K562 (cell line): ENCODE results near the gene ADGRF5. TPM values are rescaled to one million over a fixed set of nuclear protein-coding genes. Genes with fewer than 3 reads are reported as not detected.

Experiments used
- ADNP ChIP-seq: fragments of 200-800 bp; sonication (Bioruptor generic); IDR thresholded peaks from 2 replicates; pipeline ENCODE4 v1.6.1; 2016; ENCODE audit warnings: missing genetic modification characterization, missing compliant biosample characterization
- CCNT2 ChIP-seq: IDR thresholded peaks from 2 replicates; pipeline ENCODE4 v1.6.1; 2011; ENCODE audit warnings: borderline replicate concordance, low read depth, mild to moderate bottlenecking, moderate library complexity, mixed read lengths, low read length; ENCODE audit not compliant: insufficient read length; ENCODE audit errors: extremely low read depth
- CREBBP ChIP-seq: IDR thresholded peaks from one replicate; pipeline ENCODE4 v1.6.1; 2012; ENCODE audit warnings: low read depth, mild to moderate bottlenecking, control low read depth, inconsistent platforms, low read length
- DACH1 ChIP-seq: fragments of 450-650 bp; IDR thresholded peaks from 2 replicates; pipeline ENCODE4 v1.6.1; 2018; ENCODE audit not compliant: partially characterized antibody
- E2F5 ChIP-seq: sonication (generic); formaldehyde crosslinking; IDR thresholded peaks from 2 replicates; pipeline ENCODE4 v1.8.0; 2022; ENCODE audit warnings: mild to moderate bottlenecking, missing genetic modification reagents
- FOXA1 ChIP-seq: fragments of 450-650 bp; IDR thresholded peaks from 2 replicates; pipeline ENCODE4 v1.6.1; 2016; ENCODE audit warnings: mild to moderate bottlenecking, borderline replicate concordance
- HCFC1 ChIP-seq: IDR thresholded peaks from 2 replicates; pipeline ENCODE4 v1.6.1; 2012; ENCODE audit warnings: low read depth, low read length, improper control_type of control experiment
- LCOR ChIP-seq: sonication (generic); formaldehyde crosslinking; IDR thresholded peaks from 2 replicates; pipeline ENCODE4 v1.8.0; 2022; ENCODE audit warnings: mild to moderate bottlenecking, missing genetic modification reagents
- MAFG ChIP-seq: fragments of 450-650 bp; conservative IDR thresholded peaks from 2 replicates; pipeline ENCODE4 v1.6.1; 2016; ENCODE audit warnings: missing genetic modification characterization, missing compliant biosample characterization
- SMAD4 ChIP-seq: fragments of 250-450 bp; sonication (Bioruptor Pico); conservative IDR thresholded peaks from 2 replicates; pipeline ENCODE4 v1.8.0; 2021; ENCODE audit warnings: inconsistent platforms, mild to moderate bottlenecking, moderate library complexity
- SRSF7 ChIP-seq: fragments of 200-400 bp; formaldehyde crosslinking; optimal IDR thresholded peaks from 2 replicates; pipeline ENCODE3; 2017; ENCODE audit warnings: mild to moderate bottlenecking, low read depth, low read length
- STAT5B ChIP-seq: fragments of 250-450 bp; sonication (Bioruptor Pico); IDR thresholded peaks from 2 replicates; pipeline ENCODE4 v1.8.0; 2021; ENCODE audit warnings: mild to moderate bottlenecking, inconsistent platforms
- STAT6 ChIP-seq: sonication (generic); formaldehyde crosslinking; IDR thresholded peaks from 2 replicates; pipeline ENCODE4 v1.8.1; 2023; ENCODE audit warnings: mild to moderate bottlenecking, missing genetic modification reagents
- TOE1 ChIP-seq, 2 experiments: fragments of 450-650 bp in 1 of 2; sonication (generic) in 1 of 2; formaldehyde crosslinking in 1 of 2; IDR thresholded peaks; 2 replicates each; pipeline versions ENCODE4 v1.7.1 to v1.8.0; 2016 to 2022; ENCODE audit warnings: borderline replicate concordance in 2 of 2, mild to moderate bottlenecking in 2 of 2, antibody characterized with exemption in 1 of 2, inconsistent platforms in 1 of 2, low read depth in 1 of 2, missing genetic modification reagents in 1 of 2, moderate library complexity in 1 of 2
- ZBTB8A ChIP-seq: fragments of 450-650 bp; IDR thresholded peaks from 2 replicates; pipeline ENCODE4 v1.6.1; 2018; ENCODE audit warnings: mild to moderate bottlenecking, moderate library complexity; ENCODE audit not compliant: partially characterized antibody
- ZNF165 ChIP-seq: fragments of 250-450 bp; sonication (Bioruptor Pico); IDR thresholded peaks from 2 replicates; pipeline ENCODE4 v1.4.0; 2020; ENCODE audit warnings: borderline replicate concordance
- ZNF696 ChIP-seq: fragments of 250-450 bp; sonication (Bioruptor Pico); conservative IDR thresholded peaks from 2 replicates; pipeline ENCODE4 v1.4.0; 2020; ENCODE audit warnings: mild to moderate bottlenecking, moderate library complexity
- polyA plus RNA-seq, 8 experiments: library from polyadenylated mRNA; depleted of rRNA in 4 of 8; stranded (reverse) in 5 of 8; unstranded in 3 of 8; fragments of >200 nt; fragmentation: Nextera tagmentation in 2 of 8; fragmentation: Illumina TruSeq in 1 of 8; extraction: Ambion mirVana in 2 of 8; extraction: Trizol in 1 of 8; gene quantifications; 2 replicates each; pipeline versions ENCODE4 v1.2.1 to v1.2.3, GENCODE V29; 2011 to 2014; ENCODE audit warnings: inconsistent platforms in 1 of 8, missing spikeins in 1 of 8
- total RNA-seq, 7 experiments: library from RNA; depleted of rRNA in 6 of 7; stranded (reverse); fragments of >200 nt in 6 of 7; fragmentation: Illumina TruSeq in 2 of 7; extraction: Trizol in 2 of 7; gene quantifications; 2 replicates each; pipeline versions ENCODE4 v1.2.1 to v1.2.3, GENCODE V29; 2011 to 2021; ENCODE audit warnings: low replicate concordance in 1 of 7
- TF ChIP-seq, protein P1 (sequence below): fragments of 150-350 bp; IDR thresholded peaks from 2 replicates; pipeline ENCODE4 v1.6.1; 2014; ENCODE audit warnings: low read depth, mild to moderate bottlenecking, low read length, borderline replicate concordance
- TF ChIP-seq, protein P2 (sequence below): fragments of 450-650 bp; formaldehyde crosslinking; IDR thresholded peaks from 2 replicates; pipeline ENCODE4 v1.4.0; 2020; ENCODE audit warnings: mild to moderate bottlenecking, mixed read lengths

Gene ADGRF5
- total and polyA plus RNA-seq, 9 of the 15 experiments (the other 6 are each of a cell fraction or from before 2014, with no cell fraction given), result 0.07 TPM; not detected in 8

DNA sequence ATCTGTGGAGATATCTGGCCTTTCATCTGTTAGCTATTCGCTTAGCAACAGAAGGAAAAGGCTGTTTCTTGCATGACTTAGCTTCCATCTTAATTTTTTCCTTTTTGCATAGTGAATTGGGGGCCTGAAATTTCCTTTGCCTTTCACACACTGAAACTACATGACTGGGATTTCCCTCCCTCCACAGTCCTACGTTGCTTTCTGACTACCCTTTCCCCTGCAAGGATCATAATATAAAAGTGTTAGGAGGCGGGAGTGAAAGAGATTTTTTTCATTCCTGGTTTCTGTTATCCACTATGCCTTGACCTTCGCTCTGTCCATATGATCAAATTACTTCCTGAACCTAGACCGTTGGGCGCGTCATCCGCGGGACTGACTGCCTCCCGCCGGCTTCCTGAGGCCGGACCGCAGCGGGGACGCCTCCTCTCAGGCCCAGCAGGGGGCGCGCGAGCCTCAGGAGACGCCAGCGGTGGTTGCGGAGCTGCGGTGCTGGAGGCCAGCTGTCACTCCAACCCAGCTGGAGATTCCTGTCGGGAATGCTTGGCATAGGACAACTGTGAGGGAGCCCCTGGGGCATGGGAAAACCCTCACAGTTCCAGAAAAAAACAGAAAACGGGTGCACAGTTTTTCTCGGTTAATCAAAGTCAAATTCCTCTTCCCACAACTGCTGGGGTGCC is 72.9 kb downstream of the ADGRF5 start (continued):
- no peak for TF ChIP-seq SRSF7
- no peak for TF ChIP-seq STAT6 (CRISPR knock-in tag)
- no peak for TF ChIP-seq CCNT2
- TF ChIP-seq FOXA1, result no peak
- no peak for TF ChIP-seq ZBTB8A
- TF ChIP-seq HCFC1, result no peak
- no peak for TF ChIP-seq CREBBP
- peak; percentile 67; the same call in 1 of the 2 replicates for TF ChIP-seq LCOR (CRISPR knock-in tag)
- TF ChIP-seq, protein P1, sequence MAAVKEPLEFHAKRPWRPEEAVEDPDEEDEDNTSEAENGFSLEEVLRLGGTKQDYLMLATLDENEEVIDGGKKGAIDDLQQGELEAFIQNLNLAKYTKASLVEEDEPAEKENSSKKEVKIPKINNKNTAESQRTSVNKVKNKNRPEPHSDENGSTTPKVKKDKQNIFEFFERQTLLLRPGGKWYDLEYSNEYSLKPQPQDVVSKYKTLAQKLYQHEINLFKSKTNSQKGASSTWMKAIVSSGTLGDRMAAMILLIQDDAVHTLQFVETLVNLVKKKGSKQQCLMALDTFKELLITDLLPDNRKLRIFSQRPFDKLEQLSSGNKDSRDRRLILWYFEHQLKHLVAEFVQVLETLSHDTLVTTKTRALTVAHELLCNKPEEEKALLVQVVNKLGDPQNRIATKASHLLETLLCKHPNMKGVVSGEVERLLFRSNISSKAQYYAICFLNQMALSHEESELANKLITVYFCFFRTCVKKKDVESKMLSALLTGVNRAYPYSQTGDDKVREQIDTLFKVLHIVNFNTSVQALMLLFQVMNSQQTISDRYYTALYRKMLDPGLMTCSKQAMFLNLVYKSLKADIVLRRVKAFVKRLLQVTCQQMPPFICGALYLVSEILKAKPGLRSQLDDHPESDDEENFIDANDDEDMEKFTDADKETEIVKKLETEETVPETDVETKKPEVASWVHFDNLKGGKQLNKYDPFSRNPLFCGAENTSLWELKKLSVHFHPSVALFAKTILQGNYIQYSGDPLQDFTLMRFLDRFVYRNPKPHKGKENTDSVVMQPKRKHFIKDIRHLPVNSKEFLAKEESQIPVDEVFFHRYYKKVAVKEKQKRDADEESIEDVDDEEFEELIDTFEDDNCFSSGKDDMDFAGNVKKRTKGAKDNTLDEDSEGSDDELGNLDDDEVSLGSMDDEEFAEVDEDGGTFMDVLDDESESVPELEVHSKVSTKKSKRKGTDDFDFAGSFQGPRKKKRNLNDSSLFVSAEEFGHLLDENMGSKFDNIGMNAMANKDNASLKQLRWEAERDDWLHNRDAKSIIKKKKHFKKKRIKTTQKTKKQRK, result no peak
- peak; percentile 78 for TF ChIP-seq SMAD4
- TF ChIP-seq E2F5 (CRISPR knock-in tag), result no peak
- TF ChIP-seq MAFG (tag), result no peak
- TF ChIP-seq, protein P2, sequence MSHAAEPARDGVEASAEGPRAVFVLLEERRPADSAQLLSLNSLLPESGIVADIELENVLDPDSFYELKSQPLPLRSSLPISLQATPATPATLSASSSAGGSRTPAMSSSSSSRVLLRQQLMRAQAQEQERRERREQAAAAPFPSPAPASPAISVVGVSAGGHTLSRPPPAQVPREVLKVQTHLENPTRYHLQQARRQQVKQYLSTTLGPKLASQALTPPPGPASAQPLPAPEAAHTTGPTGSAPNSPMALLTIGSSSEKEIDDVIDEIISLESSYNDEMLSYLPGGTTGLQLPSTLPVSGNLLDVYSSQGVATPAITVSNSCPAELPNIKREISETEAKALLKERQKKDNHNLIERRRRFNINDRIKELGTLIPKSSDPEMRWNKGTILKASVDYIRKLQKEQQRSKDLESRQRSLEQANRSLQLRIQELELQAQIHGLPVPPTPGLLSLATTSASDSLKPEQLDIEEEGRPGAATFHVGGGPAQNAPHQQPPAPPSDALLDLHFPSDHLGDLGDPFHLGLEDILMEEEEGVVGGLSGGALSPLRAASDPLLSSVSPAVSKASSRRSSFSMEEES (CRISPR knock-in tag), result no peak
- TF ChIP-seq ZNF696 (CRISPR knock-in tag), result no peak
- TF ChIP-seq TOE1 (IDR thresholded peaks at IDR 0.05; ENCODE audit: borderline replicate concordance), result no peak
- no peak for TF ChIP-seq TOE1 (CRISPR knock-in tag; IDR thresholded peaks at IDR 0.05; ENCODE audit: borderline replicate concordance, low read depth)
- no peak for TF ChIP-seq DACH1
- no peak for TF ChIP-seq ADNP (tag)
- TF ChIP-seq ZNF165 (CRISPR knock-in tag), result no peak
- TF ChIP-seq STAT5B (CRISPR knock-in tag), result no peak
